ENCODE data around the gene MSLN. TPM values are rescaled to one million over a fixed set of nuclear protein-coding genes. Genes with fewer than 3 reads are reported as not detected.

Gene MSLN
- total RNA-seq, 2 experiments from 2014 or later, result not detected

GRCh38 chr16:729768-730665 lies 30.5 kb upstream of the MSLN start:
- intact Hi-C loops (cut with DNase I, micrococcal nuclease), result loop anchor here in 1 of 2 experiments (5.0 kb wide), 1 partner anchor 582 kb away; no protein-coding TSS in a partner anchor
- DNase-seq (no peak), ATAC-seq (no peak)
- Mint-ChIP-seq H3K27me3 (no peaks in the 10 kb centered on the region), H3K9me3 (ENCODE audit: low read depth) (no peaks in the 10 kb centered on the region), H3K27ac (no peak overlapping the region), H3K36me3 (ENCODE audit: low read depth) (peaks cover 13% of the 10 kb centered on the region), H3K4me3 (no peak overlapping the region), H3K4me1 (peaks cover 4% of the 10 kb centered on the region)
- ChIA-PET CTCF (interaction anchor here (0.6 to 1.7 kb wide), 4 partner anchors 9 to 1863 kb away, joined by 3 to 7 read pairs (median 3); partner anchors contain the start of gene ANTKMT), POLR2A (no interaction called here)

- Mint-ChIP-seq H3K36me3 (ENCODE audit: low read depth) (peaks cover 17% of the 10 kb centered on the region), H3K4me3 (no peak overlapping the region), H3K9me3 (ENCODE audit: low read depth) (no peaks in the 10 kb centered on the region), H3K27me3 (no peaks in the 10 kb centered on the region), H3K4me1 (peaks cover 10% of the 10 kb centered on the region), H3K27ac (no peak overlapping the region)
- ChIA-PET POLR2A (no interaction called here), CTCF (interaction anchor here (0.6 to 1.7 kb wide), 2 partner anchors 10 to 1862 kb away, joined by 3 to 7 read pairs; partner anchors contain the start of gene ANTKMT)
- ATAC-seq (no peak), DNase-seq (no peak)
- intact Hi-C loops (cut with DNase I, micrococcal nuclease), result loop anchor here in 1 of 2 experiments (5.0 kb wide), 1 partner anchor 581 kb away; no protein-coding TSS in a partner anchor
Observed at GRCh38 chr16:730666-731509, 29.6 kb upstream of the MSLN start.

- H3K9me3 Mint-ChIP-seq (ENCODE audit: low read depth), result no peaks in the 10 kb centered on the region
- H3K27ac Mint-ChIP-seq, result no peak overlapping the region
- no peaks in the 10 kb centered on the region for H3K27me3 Mint-ChIP-seq
- intact Hi-C loops (cut with DNase I, micrococcal nuclease), result loop anchor here in 1 of 2 experiments (5.0 kb wide), 1 partner anchor 580 kb away; no protein-coding TSS in a partner anchor
- peaks cover 17% of the 10 kb centered on the region for H3K4me1 Mint-ChIP-seq
- H3K4me3 Mint-ChIP-seq, result no peak overlapping the region
- H3K36me3 Mint-ChIP-seq (ENCODE audit: low read depth), result peaks cover 22% of the 10 kb centered on the region
- ChIA-PET CTCF (interaction anchor here (0.9 to 1.1 kb wide), 2 partner anchors 9 to 20 kb away, joined by 3 to 4 read pairs; no protein-coding TSS in a partner anchor), POLR2A (no interaction called here)
- no peak for DNase-seq
- no peak for ATAC-seq
Observed at GRCh38 chr16:732332-732731, 28.2 kb upstream of the MSLN start.

GRCh38 chr16:732936-733335 lies 27.6 kb upstream of the MSLN start:
- CTCF ChIA-PET, result interaction anchor here (0.5 to 1.1 kb wide), 2 partner anchors 10 to 279 kb away, joined by 3 to 4 read pairs; no protein-coding TSS in a partner anchor
- intact Hi-C loops (cut with DNase I, micrococcal nuclease), result loop anchor here in 1 of 2 experiments (5.0 kb wide), 1 partner anchor 579 kb away; no protein-coding TSS in a partner anchor
- DNase-seq, result peak; percentile 27
- no peaks in the 10 kb centered on the region for H3K9me3 Mint-ChIP-seq (ENCODE audit: low read depth)
- POLR2A ChIA-PET, result no interaction called here
- no peak overlapping the region for H3K4me3 Mint-ChIP-seq
- ATAC-seq, result no peak
- H3K36me3 Mint-ChIP-seq (ENCODE audit: low read depth), result peaks cover 25% of the 10 kb centered on the region
- H3K27me3 Mint-ChIP-seq, result no peaks in the 10 kb centered on the region
- H3K27ac Mint-ChIP-seq, result no peak overlapping the region
- peaks cover 20% of the 10 kb centered on the region for H3K4me1 Mint-ChIP-seq

GRCh38 chr16:733382-734207 lies 26.9 kb upstream of the MSLN start:
- ChIA-PET CTCF (interaction anchor here (0.5 to 1.1 kb wide), 2 partner anchors 11 to 280 kb away, joined by 3 to 4 read pairs; no protein-coding TSS in a partner anchor), POLR2A (no interaction called here)
- Mint-ChIP-seq H3K4me3 (no peak overlapping the region), H3K27me3 (no peaks in the 10 kb centered on the region), H3K27ac (no peak overlapping the region), H3K9me3 (ENCODE audit: low read depth) (no peaks in the 10 kb centered on the region), H3K36me3 (ENCODE audit: low read depth) (peaks cover 27% of the 10 kb centered on the region), H3K4me1 (peaks cover 20% of the 10 kb centered on the region)
- peak; percentile 57 for DNase-seq
- intact Hi-C loops (cut with DNase I, micrococcal nuclease), result loop anchor here in 1 of 2 experiments (5.0 kb wide), 1 partner anchor 579 kb away; no protein-coding TSS in a partner anchor
- no peak for ATAC-seq

GRCh38 chr16:734208-734980 lies 26.1 kb upstream of the MSLN start:
- DNase-seq, result no peak
- ChIA-PET POLR2A (no interaction called here), CTCF (interaction anchor here (0.7 kb wide), 1 partner anchor 32 kb away, joined by 3 read pairs; no protein-coding TSS in a partner anchor)
- peaks cover 27% of the 10 kb centered on the region for H3K36me3 Mint-ChIP-seq (ENCODE audit: low read depth)
- no peak for ATAC-seq
- H3K27me3 Mint-ChIP-seq, result no peaks in the 10 kb centered on the region
- intact Hi-C loops (cut with DNase I, micrococcal nuclease), result loop anchor here in 1 of 2 experiments (5.0 kb wide), 1 partner anchor 578 kb away; no protein-coding TSS in a partner anchor
- H3K27ac Mint-ChIP-seq, result no peak overlapping the region
- no peak overlapping the region for H3K4me3 Mint-ChIP-seq
- H3K9me3 Mint-ChIP-seq (ENCODE audit: low read depth), result no peaks in the 10 kb centered on the region
- H3K4me1 Mint-ChIP-seq, result peaks cover 23% of the 10 kb centered on the region

- ChIA-PET POLR2A (interaction anchor here (1.3 kb wide), 1 partner anchor 53 kb away, joined by 4 read pairs; the partner anchor contains the start of genes CHTF18 and RPUSD1), CTCF (interaction anchor here (0.6 to 2.1 kb wide), 4 partner anchors 8 to 33 kb away, joined by 3 to 15 read pairs (median 5); partner anchors contain the start of gene ANTKMT)
- H3K27me3 Mint-ChIP-seq, result no peaks in the 10 kb centered on the region
- intact Hi-C loops (cut with DNase I, micrococcal nuclease), result loop anchor here in 1 of 2 experiments (5.0 kb wide), 1 partner anchor 577 kb away; no protein-coding TSS in a partner anchor
- H3K4me1 Mint-ChIP-seq, result peaks cover 30% of the 10 kb centered on the region
- ATAC-seq (no peak), DNase-seq (peak; percentile 36)
- no peak overlapping the region for H3K4me3 Mint-ChIP-seq
- H3K27ac Mint-ChIP-seq, result peak overlapping the region; percentile 49
- peaks cover 27% of the 10 kb centered on the region for H3K36me3 Mint-ChIP-seq (ENCODE audit: low read depth)
- no peaks in the 10 kb centered on the region for H3K9me3 Mint-ChIP-seq (ENCODE audit: low read depth)
Observed at GRCh38 chr16:734981-735881, 25.3 kb upstream of the MSLN start.

- POLR2A ChIA-PET, result interaction anchor here (1.3 kb wide), 1 partner anchor 52 kb away, joined by 4 read pairs; the partner anchor contains the start of genes CHTF18 and RPUSD1
- Mint-ChIP-seq H3K4me3 (peak overlapping the region; percentile 33), H3K36me3 (ENCODE audit: low read depth) (peaks cover 27% of the 10 kb centered on the region), H3K27me3 (no peaks in the 10 kb centered on the region), H3K9me3 (ENCODE audit: low read depth) (no peaks in the 10 kb centered on the region), H3K4me1 (peaks cover 30% of the 10 kb centered on the region), H3K27ac (peak overlapping the region; percentile 59)
- peak; percentile 89 for DNase-seq
- intact Hi-C loops (cut with DNase I, micrococcal nuclease), result loop anchor here in 1 of 2 experiments (1.0 kb wide), 2 partner anchors 15 to 21 kb away; partner anchors contain the start of genes ANTKMT and METRN
- CTCF ChIA-PET, result interaction anchor here (0.6 to 2.1 kb wide), 5 partner anchors 9 to 76 kb away, joined by 3 to 15 read pairs (median 3); partner anchors contain the start of genes ANTKMT and RHOT2
- peak; percentile 90 for ATAC-seq
Observed at GRCh38 chr16:735982-736453, 24.5 kb upstream of the MSLN start.
